GM19324 (cell line): ENCODE measurements around the gene MUC15.
"Not testable (repeated sequence)": the region's sequence is repeated elsewhere in the genome, so short reads cannot be mapped to it uniquely, and the experiment has no call there.

ENCODE experiments used
- ATAC-seq: cut with Tn5 transposase; IDR thresholded peaks from one replicate; pipeline ENCODE4 v1.9.1; 2021; ENCODE audit warnings: mild to moderate bottlenecking, moderate library complexity; ENCODE audit not compliant: unreplicated experiment, low FRiP score

Gene MUC15, protein sequence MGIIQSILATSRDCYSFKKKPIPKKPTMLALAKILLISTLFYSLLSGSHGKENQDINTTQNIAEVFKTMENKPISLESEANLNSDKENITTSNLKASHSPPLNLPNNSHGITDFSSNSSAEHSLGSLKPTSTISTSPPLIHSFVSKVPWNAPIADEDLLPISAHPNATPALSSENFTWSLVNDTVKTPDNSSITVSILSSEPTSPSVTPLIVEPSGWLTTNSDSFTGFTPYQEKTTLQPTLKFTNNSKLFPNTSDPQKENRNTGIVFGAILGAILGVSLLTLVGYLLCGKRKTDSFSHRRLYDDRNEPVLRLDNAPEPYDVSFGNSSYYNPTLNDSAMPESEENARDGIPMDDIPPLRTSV

DNA sequence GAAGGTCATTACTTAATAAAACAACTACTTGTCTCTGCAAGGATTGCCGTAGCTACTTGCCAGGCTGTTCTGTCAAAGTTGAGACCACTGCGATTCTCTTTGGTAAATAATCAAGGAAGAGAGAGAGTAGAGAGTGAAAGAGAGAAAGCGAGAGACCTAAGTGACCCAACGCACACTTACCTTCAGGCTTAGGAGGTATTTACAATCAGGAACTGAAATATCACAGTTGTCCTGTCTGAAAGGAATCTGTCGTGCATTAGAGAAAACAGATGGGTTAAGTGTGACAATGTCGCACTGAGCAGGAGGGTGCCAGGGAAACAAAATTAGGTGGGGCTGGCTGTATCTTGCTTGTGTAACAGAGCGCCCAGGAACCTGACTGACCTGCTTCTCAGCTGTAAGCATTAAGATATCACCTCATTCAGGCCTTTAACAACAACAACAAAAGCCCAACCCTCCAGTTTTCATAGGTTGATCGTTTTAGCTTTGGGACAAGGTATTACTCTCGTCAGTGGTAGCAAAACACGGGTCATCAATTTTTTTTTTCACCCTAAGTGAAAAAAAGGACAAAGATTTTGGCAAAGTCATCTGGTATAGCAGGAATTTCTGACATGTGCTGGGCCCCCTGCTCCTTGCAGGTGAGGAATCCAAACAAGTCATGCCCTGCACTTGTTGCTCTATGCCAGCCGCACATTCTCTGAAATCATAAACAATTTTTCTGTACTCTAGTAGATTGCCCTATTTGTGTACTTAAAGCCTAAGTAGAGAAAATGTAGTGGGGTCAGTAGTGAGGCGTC is at the start of gene MUC15:
Gene MUC15 (minus strand): TSS at position 403 of the 794 bp plus-strand sequence. CDS start 5,169 bp downstream, outside the sequence.
- ATAC-seq, result no peak

DNA sequence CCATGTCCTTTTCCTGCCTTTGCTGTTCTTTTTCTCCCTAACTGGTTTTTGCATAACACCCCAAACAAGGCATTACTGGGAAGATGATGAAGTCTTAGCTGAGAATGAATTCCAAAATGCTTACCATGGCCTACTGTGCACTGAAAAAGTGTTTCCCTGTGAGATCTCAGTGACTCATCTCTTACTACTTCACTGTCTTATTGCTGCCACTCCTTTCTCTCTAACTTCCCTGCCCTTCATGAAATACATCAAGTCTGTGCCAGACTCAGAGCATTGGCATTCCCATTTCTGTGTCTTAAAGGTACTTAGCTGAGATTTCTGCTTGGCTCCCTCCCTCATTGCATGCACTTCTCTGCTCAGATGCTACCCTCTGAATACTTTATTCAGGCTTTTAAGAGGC is 49.1 kb upstream of the MUC15 start:
- ATAC-seq, result no peak

DNA sequence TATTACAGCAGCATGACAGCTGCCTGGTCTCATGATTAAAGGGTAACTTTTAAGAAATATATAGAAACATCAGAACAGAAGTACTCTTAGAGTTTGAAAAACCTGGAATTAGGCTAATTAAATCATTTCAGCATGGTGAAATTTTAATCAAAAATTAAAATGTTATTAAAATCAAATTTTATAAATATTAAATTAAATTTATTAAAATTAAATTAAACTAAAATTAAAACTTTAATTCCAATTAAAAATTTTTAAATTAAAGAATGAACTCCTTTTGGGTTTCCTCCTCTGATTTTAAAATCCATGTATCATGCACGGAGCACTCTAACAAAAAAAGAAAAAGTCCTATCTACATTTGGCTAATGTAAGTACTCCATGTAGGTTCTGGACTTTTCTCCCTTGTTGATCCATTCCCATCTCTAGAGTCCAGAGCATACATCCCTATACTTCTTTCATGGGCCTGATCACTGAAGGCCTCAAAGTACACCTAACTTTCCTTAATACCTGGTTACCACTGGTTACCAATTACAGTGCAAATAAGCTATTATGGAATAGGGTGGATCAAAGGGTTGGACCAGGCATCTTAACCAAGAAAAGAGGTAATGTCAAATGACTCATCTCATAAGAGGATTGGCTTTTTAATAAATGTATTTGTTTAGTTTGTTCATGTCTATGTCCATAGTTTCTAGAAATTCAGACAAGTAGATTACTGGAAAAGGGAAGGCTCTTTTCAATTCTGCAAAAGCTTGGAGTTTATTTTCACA is 48.4 kb upstream of the MUC15 start:
- no peak for ATAC-seq

DNA sequence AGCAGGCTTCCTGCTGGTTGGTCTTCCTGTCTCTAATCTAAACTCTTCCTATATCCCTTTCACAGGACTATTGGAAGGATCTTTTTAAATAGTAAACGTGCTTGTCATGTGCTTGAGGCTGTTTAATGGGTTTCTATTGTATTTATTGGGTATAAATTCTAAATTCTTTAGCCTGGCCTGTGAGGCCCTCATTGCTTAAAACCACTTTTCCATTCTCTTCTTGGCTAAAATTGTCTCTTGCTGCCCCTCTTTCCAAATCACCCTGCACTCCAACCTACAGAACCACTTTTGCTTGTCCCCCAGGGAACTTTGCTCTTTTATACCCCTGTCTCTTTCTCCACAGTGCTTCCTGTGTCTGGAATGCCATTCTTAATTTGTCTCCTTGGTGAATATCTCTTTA is 46.4 kb upstream of the MUC15 start:
- no peak for ATAC-seq

DNA sequence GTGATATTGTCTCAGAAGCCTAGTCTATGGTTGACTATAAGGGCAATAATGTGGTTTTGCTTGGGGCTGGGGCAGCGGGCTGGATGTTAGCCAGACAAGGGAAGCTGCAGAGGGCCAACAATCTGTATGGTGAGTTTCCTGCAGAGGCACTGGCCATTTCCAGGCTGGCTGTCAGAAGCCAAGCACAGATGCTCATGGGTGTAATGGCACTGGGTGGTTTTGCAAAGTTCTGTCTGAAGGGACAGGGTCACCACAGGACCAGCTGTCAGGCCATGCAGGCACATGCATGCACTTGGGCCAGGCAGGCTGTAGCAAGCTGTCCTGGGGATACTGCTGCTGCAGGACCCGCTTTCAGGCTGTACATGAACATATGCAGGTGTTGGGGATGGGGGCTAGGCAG is 41.7 kb upstream of the MUC15 start:
- no peak for ATAC-seq

DNA sequence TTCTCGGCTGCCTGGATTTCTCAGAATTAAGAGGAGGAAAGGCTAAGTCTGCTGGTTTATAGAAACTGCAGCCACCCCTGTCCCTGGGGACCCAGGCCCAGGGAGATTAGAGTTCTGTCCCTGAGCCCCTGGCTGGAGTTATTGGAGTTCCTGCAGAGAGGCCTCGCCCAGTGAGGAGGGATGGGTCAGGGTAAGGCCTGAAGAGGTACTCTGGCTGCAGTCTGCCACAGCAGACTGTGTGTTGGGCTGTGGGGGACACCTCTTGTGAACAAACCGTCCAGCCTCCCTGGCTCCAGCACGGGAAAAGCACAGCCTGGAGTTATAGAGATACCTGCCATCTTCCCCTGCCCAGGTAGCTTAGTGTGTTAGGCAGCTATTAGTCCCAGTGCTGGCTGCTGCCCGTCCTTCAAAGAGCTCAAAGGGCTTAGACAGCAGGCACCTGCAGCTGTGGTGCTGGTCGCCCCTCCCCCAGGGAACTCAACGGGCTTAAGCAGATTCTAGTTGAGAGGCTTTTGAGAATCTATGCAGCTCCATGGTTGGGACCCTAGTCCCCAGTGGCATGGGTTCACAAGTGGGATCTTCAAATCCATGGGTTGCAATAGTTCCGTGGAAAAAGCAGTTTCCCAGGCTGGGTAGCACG is 36.6 kb upstream of the MUC15 start:
- peak; percentile 41 for ATAC-seq

DNA sequence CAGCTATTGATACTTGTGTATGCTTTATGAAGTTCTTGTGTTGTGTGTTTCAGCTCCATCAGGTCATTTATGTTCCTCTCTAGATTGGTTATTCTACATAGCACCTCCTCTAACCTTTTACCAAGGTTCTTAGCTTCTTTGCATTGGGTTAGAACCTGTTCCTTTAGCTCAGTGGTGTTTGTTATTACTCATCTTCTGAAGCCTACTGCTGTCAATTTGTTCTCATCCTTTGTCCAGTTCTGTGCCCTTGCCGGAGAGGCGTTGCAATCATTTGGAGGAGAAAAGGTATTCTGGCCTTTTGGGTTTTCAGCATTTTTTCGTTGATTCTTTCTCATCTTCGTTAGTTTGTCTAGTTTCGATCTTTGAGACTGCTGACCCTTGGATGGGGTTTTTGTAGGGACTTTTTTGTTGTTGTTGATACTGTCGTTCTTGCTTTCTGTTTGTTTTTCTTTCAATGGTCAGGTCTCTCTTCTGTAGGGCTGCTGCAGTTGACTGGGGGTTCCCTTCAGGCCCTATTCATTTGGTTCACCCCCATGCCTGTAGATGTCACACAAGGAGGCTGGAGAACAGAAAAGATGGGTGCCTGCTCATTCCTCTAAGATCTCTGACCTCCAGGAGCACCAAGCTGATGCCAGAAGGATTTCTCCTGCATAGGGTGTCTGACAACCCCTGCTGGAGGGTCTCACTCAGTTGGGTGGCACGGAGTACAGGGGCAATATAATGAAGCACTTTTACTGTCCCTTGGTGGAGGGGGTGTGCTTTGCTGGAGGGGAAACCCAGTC is 35.9 kb upstream of the MUC15 start:
- ATAC-seq, result peak; percentile 46

DNA sequence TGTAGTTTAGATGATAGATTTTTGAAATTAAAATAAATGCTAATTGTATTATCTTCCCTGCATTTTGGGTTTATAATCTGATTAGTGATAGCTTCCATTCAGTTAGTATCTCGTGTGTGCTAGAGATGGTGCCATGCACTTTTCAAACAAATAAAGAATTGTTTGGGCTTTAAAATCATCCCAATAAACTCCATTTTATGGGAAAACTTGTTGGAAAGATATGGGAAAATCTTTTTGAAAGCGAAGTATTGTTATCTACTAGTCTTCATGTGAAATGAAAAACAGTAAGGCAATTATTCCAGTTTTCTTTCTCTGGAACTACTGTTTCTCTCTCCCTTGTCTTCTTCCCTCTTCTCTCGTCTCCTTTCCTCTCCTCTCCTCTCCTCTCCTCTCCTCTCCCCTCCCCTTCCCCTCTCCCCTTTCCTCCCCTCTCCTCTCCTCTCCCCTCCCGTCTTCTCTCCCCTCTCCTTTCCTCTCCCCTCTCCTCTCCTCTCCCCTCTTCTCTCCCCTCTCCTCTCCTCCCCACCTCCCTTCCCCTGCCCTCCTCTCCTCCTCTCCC is 27.9 kb upstream of the MUC15 start:
- ATAC-seq, result no peak

DNA sequence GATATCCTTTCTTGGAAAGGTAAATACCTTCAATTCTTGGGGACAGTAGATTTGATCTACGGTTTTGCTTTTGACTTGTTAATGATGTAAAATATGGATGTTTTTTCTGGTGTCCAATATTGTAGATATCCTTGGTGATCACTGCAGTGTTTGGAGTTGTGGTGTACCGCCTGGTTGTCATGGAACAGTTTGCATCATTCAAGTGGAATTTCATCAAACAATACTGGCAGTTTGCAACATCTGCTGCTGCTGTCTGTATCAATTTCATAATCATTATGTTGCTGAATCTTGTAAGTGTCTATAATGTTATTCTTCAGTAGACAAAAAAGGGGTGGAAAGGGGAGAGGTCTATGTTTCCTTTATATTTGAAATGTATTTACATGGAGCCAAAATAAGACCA is 27.4 kb upstream of the MUC15 start:
- ATAC-seq, result no peak

DNA sequence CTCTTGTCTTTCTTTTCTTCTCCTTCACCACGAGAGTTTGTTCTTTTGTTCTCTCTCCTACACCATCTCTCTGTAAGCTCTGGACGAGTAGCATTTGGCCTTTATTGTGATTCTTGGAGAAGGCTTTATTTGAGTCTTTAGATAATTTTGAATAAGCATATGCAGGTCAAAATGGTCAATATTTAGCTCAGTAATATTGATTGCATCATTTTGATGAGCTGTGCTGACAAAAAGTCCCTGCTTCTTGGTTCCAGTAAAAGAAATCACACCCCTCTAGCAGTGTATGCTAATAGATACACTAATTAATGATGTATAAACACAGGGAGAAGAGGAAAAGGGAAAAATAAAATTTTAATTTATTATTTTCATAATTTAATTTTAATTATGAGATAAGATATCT is 25.8 kb upstream of the MUC15 start:
- ATAC-seq, result no peak

DNA sequence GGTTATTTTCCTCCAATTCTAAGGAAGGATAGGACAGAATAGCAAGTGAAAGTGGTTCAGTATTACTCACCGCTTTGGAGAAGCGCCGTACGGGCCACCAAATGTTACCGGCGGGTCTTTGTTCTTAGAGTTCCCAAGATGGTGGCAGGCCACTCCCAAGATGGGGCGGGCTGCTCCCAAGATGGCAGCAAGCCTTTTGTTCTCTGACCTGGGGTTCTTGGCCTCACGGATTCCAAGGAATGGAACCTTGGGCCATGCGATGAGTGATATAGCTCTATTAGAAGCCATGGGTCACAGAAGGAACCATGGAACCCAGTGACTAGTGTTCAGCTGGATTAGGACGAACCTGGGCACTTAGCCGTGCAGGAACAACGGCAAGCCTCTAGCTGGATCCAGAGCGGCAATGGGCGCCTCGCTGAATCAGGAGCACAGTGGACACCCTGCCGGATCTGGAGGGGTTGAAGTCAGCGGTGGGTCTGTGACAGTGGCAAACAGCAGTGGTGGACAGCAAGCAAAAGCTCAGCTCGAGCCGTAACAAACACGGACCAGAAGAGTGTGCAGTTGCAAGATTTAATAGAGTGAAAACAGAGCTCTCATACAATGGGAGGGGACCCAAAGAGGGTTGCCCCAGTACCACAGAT is 25.1 kb upstream of the MUC15 start:
- ATAC-seq, result not testable (repeated sequence)

DNA sequence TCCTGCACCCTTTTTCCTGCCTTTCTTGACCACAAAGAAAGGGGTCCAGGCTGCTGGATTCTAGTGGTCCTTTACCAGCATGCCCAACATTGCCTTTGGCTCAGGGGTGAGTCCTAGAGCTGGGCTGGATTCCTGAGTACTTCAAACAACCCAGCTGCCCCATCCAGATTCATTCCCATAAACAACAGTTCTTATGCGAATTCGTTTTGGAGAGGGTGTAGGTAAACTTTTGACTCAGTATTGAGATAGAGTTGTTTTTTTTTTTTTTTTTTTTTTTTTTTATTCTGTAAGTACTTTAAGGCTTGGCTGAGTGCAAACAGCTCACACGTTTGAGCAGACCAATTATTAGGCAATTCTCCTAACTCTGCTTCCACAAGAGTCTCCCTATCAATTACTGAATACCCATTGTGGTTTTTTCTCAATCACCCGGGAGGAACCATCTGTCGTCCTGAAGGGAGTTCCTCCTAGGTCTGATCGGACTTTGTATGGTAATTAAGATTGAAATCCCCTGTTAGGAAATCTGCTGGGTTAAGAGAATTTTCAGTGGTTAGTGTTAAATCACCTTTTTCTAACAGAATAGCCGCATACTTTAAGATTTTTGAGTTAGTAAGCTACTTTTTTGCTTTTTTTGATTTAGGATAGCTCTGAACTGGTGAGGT is 23.3 kb upstream of the MUC15 start:
- not testable (repeated sequence) for ATAC-seq

DNA sequence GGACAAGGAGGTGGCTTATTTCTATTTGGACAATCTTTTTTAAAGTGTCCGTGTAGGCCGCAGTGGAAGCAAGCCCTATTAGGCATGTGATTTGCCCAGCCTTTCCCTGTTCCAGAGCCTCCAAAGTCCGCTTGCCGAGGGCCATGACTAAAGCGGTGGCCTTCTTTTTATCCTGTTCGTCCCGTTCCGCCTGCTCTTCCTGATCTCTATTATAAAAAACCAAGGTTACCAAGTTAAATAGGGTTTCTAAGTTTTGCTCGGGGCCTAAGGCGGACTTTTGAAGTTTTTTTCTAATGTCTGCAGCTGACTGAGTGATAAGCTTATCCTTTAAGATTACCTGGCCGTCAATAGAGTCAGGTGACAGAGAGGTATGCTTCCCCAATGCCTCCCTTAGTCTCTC is 21.6 kb upstream of the MUC15 start:
- ATAC-seq, result no peak

DNA sequence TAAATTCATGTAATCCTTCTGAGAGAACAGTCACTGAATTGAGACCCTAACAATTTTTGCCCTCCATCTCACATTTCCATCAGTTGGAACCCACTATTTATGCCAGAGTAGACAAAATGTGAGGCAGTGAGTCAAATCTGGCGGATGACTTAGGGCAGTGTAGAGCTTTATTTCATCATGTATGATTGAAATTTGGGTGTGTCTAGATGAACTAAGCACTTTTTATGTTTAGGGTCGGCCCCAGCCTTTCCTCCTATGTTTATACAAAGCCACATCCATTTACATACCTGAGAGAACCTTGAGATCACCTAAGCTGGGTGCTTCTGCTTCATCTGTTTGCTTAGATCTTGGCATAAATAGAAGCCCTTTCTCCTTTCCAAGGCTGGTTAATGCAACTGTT is 15.0 kb upstream of the MUC15 start:
- ATAC-seq, result no peak

DNA sequence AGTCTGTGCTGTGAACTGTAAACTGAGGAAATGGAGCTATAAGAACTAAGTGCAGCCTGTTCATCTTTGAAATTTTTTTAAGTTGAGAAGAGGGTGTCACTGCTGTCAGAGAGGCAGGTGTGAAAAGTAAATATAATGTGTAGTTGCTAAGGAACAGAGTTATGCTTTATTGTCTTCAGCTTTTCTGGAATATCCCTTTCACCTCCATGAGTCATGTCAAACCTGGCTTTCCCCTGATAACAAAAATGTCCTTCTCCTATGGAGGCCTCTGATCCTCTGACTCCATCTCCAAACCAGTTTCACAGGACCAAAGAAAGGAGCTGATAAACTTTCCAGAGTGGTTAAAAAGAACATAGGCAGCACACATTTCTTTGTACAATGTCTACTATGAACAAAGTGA is 12.8 kb upstream of the MUC15 start:
- no peak for ATAC-seq

DNA sequence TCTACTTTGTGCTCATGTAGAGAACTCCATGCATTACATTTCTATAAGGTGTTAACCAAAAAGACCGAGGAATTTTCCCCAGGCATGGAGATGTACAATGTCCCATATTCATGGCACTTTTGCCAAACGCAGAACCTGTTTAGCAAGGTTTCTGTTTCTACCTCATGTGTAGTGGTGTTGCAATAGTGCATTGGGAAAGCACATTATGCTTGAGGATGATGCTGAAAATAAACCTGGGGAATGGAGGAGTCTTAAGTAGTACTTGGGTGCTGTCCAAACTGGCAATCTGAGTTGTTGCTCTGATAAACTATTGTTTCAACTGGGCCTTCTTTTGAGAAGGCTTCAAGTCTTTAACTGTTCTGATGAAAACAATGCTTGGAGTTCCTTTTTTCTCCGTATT is 11.5 kb upstream of the MUC15 start:
- ATAC-seq, result no peak

DNA sequence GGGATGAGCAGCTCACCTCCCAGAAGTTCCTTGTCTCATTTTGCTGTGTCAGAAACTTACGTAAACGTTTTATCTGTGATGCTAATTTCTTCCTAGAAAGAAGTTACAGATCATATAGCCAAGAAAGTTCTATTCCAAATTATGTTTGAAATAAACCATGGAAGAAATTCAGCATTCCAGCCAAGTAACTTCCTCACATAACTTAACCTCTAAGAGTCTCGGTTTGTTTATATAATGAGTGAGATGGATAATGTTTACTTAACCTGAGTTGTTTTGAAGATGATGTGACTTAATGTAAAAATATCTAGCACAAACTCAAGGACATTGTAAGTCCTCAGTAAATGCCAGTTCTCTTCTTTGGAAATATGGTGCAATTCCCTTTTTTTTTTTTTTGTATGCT is 8.9 kb upstream of the MUC15 start:
- ATAC-seq, result no peak

DNA sequence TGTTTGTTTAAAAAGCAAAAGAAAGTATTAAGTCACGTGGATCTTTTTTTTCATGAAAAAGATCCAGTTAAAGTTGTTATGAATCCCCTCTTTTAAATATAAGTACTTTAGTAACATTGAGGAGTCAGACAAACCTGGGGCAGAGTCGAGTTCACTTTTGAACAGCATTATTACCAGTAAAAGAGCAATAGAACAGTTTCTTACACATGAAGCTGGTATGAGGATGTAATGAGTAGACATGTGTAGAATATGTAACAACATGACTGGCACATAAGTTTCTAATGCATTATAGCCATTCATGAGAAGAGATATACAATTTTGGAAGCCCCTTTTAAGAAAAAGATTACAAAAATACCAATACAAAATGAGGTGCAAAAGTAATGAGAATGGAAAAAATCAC is 7.6 kb upstream of the MUC15 start:
- ATAC-seq, result no peak
